ENCODE data around the gene GPATCH4.
"Not testable (repeated sequence)": the region's sequence is repeated elsewhere in the genome, so short reads cannot be mapped to it uniquely, and the experiment has no call there.

Gene GPATCH4

GRCh38 chr1:156594190-156594589 is 7.1 kb downstream of the GPATCH4 start:
- DNase-seq (ENCODE audit: low read depth) = no peak
- Histone ChIP-seq H3K4me3 (ENCODE audit: low read length) (no peak overlapping the region), H3K4me1 (ENCODE audit: control insufficient read depth, insufficient read depth, low read length) (peaks cover 11% of the 10 kb centered on the region), H3K36me3 (ENCODE audit: control insufficient read depth, insufficient read depth, low read length, severe bottlenecking) (peaks cover 50% of the 10 kb centered on the region), H3K9ac (ENCODE audit: low read length) (no peak overlapping the region), H3K27me3 (replicated peaks; ENCODE audit: control insufficient read depth, insufficient read depth, low read length) (no peaks in the 10 kb centered on the region), H3K9me3 (ENCODE audit: control insufficient read depth, low read length) (no peaks in the 10 kb centered on the region)

DNA sequence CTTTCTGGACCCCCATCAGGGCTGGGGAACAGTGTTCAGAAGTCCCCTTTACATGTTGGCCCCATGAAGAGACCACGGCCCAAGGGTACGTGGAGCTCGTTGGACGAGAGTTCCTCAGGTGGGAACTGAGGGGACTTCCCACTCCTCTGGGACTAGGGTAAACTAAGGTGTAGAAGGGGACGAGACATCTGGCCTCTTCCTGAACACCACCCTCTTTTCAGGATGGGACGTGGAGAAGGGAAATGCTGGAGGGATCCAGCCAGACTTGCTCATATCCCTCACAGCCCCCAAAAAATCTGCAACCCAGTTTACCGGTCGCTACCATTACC is 7.7 kb downstream of the GPATCH4 start:
- H3K9ac ChIP-seq (ENCODE audit: low read length) = no peak overlapping the region
- no peaks in the 10 kb centered on the region for H3K9me3 ChIP-seq (ENCODE audit: control insufficient read depth, low read length)
- H3K4me1 ChIP-seq (ENCODE audit: control insufficient read depth, insufficient read depth, low read length) = peaks cover 11% of the 10 kb centered on the region
- no peak for DNase-seq (ENCODE audit: low read depth)
- no peaks in the 10 kb centered on the region for H3K27me3 ChIP-seq (replicated peaks; ENCODE audit: control insufficient read depth, insufficient read depth, low read length)
- no peak overlapping the region for H3K4me3 ChIP-seq (ENCODE audit: low read length)
- peaks cover 48% of the 10 kb centered on the region for H3K36me3 ChIP-seq (ENCODE audit: control insufficient read depth, insufficient read depth, low read length, severe bottlenecking)

DNA sequence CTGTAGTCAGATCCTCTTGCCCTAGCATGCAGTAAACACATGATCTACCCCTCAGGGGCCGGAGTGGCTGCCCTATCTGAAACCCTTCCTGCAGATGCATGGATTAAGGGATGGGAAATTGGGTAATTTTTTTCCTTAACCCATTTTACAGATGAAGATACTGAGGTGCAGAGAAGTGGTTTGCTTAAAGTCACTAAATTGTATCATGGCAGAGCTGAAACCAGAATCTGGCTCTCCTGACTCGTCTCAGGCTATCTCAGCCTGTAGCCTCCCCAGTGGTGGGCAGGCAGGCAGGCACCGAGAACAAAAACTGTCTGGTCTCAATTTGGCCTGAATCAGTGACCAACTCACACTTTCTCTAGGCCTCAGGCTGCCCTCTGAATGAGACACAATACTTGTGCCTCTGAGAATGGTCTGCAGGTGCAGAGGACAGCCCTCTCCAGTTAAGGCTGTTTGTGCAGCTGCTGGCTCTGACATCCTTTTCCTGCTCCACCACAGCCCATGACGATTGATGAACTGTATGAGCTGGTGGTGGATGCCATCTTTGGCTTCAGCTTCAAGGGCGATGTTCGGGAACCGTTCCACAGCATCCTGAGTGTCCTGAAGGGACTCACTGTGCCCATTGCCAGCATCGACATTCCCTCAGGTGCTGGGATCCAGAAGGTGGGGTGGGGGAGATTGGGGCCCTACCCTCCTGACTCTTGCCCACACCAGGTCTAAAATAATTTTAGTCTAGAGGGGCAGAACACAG is 8.2 kb downstream of the GPATCH4 start:
- Histone ChIP-seq H3K9me3 (ENCODE audit: control insufficient read depth, low read length) (no peaks in the 10 kb centered on the region), H3K27me3 (replicated peaks; ENCODE audit: control insufficient read depth, insufficient read depth, low read length) (no peaks in the 10 kb centered on the region), H3K4me3 (ENCODE audit: low read length) (no peak overlapping the region), H3K4me1 (ENCODE audit: control insufficient read depth, insufficient read depth, low read length) (peaks cover 11% of the 10 kb centered on the region), H3K9ac (ENCODE audit: low read length) (no peak overlapping the region), H3K36me3 (ENCODE audit: control insufficient read depth, insufficient read depth, low read length, severe bottlenecking) (peaks cover 43% of the 10 kb centered on the region)
- DNase-seq (ENCODE audit: low read depth) = no peak

DNA sequence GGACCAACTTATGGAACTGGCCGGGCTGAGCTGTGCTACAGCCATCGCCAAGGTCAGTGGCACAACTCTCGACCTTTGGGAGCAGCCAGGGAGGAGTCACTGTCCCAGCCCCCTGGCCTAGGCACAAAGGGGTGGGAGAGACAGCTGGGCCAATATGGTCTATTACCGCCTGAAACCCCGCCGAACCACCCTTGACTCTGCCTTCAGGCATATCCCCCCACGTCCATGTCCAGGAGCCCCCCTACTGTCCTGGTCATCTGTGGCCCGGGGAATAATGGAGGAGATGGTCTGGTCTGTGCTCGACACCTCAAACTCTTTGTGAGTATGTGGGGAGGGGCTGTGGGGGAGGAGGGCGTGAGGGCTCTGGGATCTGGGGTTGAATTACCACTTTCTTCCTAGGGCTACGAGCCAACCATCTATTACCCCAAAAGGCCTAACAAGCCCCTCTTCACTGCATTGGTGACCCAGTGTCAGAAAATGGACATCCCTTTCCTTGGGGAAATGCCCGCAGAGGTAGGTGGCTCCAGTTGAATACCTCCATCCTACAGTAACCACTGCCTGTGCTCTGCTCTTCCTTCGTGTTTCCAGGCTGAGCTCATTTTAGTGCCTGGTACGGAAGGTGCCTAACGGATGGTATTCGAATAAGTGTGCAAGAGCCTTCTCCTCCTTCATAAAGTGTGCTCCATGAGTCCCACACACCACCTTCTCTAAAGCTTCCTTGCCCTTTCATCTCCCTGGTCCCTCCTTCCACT is 8.9 kb downstream of the GPATCH4 start:
- H3K4me3 ChIP-seq (ENCODE audit: low read length) = peak overlapping the region; percentile 86
- peaks cover 11% of the 10 kb centered on the region for H3K4me1 ChIP-seq (ENCODE audit: control insufficient read depth, insufficient read depth, low read length)
- H3K9me3 ChIP-seq (ENCODE audit: control insufficient read depth, low read length) = no peaks in the 10 kb centered on the region
- H3K27me3 ChIP-seq (replicated peaks; ENCODE audit: control insufficient read depth, insufficient read depth, low read length) = no peaks in the 10 kb centered on the region
- H3K36me3 ChIP-seq (ENCODE audit: control insufficient read depth, insufficient read depth, low read length, severe bottlenecking) = peaks cover 35% of the 10 kb centered on the region
- DNase-seq (ENCODE audit: low read depth) = no peak
- H3K9ac ChIP-seq (ENCODE audit: low read length) = peak overlapping the region; percentile 87

- DNase-seq (ENCODE audit: low read depth) = peak; percentile 90
- Histone ChIP-seq H3K9ac (ENCODE audit: low read length) (peak within 1 kb of the TSS; percentile 87), H3K4me1 (ENCODE audit: control insufficient read depth, insufficient read depth, low read length) (peaks cover 11% of the 10 kb centered on the region), H3K4me3 (ENCODE audit: low read length) (peak within 1 kb of the TSS; percentile 86), H3K9me3 (ENCODE audit: control insufficient read depth, low read length) (no peaks in the 10 kb centered on the region), H3K36me3 (ENCODE audit: control insufficient read depth, insufficient read depth, low read length, severe bottlenecking) (peaks cover 28% of the 10 kb centered on the region), H3K27me3 (replicated peaks; ENCODE audit: control insufficient read depth, insufficient read depth, low read length) (no peaks in the 10 kb centered on the region)
Observed at GRCh38 chr1:156591432-156592157, 9.7 kb downstream of the GPATCH4 start, which contains the start of gene NAXE. Gene NAXE, plus strand, starts transcription at chr1:156591776. Its CDS starts 29 bp downstream, at chr1:156591805.

DNA sequence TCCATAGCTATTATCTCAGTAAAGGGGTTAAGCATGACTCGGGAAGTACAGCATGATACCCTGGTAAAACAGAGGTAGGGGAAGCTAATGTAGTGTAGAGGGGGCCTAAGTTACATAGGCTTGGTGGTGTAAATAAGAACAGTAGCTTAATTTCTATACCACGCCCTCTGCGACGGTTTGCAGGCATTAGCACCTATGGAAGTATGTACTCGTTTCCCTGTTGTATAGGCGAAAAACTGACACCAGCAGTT is 10.2 kb downstream of the GPATCH4 start:
- Histone ChIP-seq H3K4me3 (ENCODE audit: low read length) (peak overlapping the region; percentile 86), H3K4me1 (ENCODE audit: control insufficient read depth, insufficient read depth, low read length) (peaks cover 11% of the 10 kb centered on the region), H3K27me3 (replicated peaks; ENCODE audit: control insufficient read depth, insufficient read depth, low read length) (no peaks in the 10 kb centered on the region), H3K9ac (ENCODE audit: low read length) (peak overlapping the region; percentile 87), H3K9me3 (ENCODE audit: control insufficient read depth, low read length) (no peaks in the 10 kb centered on the region), H3K36me3 (ENCODE audit: control insufficient read depth, insufficient read depth, low read length, severe bottlenecking) (peaks cover 23% of the 10 kb centered on the region)
- DNase-seq (ENCODE audit: low read depth) = no peak

GRCh38 chr1:156590326-156591180 is 10.7 kb downstream of the GPATCH4 start:
- Histone ChIP-seq H3K9ac (ENCODE audit: low read length) (peak overlapping the region; percentile 87), H3K9me3 (ENCODE audit: control insufficient read depth, low read length) (no peaks in the 10 kb centered on the region), H3K36me3 (ENCODE audit: control insufficient read depth, insufficient read depth, low read length, severe bottlenecking) (peaks cover 18% of the 10 kb centered on the region), H3K27me3 (replicated peaks; ENCODE audit: control insufficient read depth, insufficient read depth, low read length) (peaks cover 1% of the 10 kb centered on the region), H3K4me3 (ENCODE audit: low read length) (peak overlapping the region; percentile 86), H3K4me1 (ENCODE audit: control insufficient read depth, insufficient read depth, low read length) (peaks cover 11% of the 10 kb centered on the region)
- DNase-seq (ENCODE audit: low read depth) = no peak

DNA sequence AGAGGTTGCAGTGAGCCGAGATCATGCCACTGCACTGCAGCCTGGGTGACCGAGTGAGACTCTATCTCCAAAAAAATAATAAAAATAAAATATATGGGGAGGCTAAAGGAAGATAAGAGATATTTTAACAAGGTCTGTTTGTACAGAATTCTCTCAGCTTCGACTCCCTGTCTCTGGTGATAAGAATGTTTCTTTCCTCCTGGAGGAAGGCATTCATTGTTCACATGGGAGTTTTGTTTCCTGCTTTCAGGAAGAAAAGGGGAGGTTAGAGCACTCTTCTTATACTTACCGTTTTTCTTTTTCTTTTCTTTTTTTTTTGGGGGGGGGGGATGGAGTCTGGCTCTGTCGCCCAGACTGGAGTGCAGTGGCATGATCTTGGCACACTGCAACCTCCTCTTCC is 11.7 kb downstream of the GPATCH4 start:
- peaks cover 10% of the 10 kb centered on the region for H3K27me3 ChIP-seq (replicated peaks; ENCODE audit: control insufficient read depth, insufficient read depth, low read length)
- H3K9me3 ChIP-seq (ENCODE audit: control insufficient read depth, low read length) = no peaks in the 10 kb centered on the region
- peaks cover 8% of the 10 kb centered on the region for H3K36me3 ChIP-seq (ENCODE audit: control insufficient read depth, insufficient read depth, low read length, severe bottlenecking)
- DNase-seq (ENCODE audit: low read depth) = no peak
- H3K9ac ChIP-seq (ENCODE audit: low read length) = no peak overlapping the region
- H3K4me3 ChIP-seq (ENCODE audit: low read length) = no peak overlapping the region
- peaks cover 11% of the 10 kb centered on the region for H3K4me1 ChIP-seq (ENCODE audit: control insufficient read depth, insufficient read depth, low read length)

DNA sequence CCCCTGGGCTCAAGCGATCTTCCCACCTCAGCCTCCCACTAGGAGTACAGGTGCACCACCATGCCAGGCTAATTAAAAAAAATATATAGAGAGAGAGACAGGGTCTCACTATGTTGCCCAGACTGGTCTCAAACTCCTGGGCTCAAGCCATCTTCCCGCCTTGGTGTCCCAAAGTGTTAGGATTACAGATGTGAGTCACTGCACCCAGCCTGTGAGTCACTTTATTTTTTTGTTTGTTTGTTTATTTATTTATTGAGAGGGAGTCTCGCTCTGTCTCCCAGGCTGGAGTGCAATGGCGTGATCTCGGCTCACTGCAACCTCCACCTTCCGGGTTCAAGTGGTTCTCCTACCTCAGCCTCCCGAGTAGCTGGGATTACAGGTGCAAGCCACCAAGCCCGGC is 13.4 kb downstream of the GPATCH4 start:
- DNase-seq (ENCODE audit: low read depth); H3K9me3 ChIP-seq (ENCODE audit: control insufficient read depth, low read length); H3K36me3 ChIP-seq (ENCODE audit: control insufficient read depth, insufficient read depth, low read length, severe bottlenecking); H3K4me3 ChIP-seq (ENCODE audit: low read length); H3K27me3 ChIP-seq (replicated peaks; ENCODE audit: control insufficient read depth, insufficient read depth, low read length); H3K9ac ChIP-seq (ENCODE audit: low read length): not testable (repeated sequence)
- H3K4me1 ChIP-seq (ENCODE audit: control insufficient read depth, insufficient read depth, low read length) = peaks cover 11% of the 10 kb centered on the region

DNA sequence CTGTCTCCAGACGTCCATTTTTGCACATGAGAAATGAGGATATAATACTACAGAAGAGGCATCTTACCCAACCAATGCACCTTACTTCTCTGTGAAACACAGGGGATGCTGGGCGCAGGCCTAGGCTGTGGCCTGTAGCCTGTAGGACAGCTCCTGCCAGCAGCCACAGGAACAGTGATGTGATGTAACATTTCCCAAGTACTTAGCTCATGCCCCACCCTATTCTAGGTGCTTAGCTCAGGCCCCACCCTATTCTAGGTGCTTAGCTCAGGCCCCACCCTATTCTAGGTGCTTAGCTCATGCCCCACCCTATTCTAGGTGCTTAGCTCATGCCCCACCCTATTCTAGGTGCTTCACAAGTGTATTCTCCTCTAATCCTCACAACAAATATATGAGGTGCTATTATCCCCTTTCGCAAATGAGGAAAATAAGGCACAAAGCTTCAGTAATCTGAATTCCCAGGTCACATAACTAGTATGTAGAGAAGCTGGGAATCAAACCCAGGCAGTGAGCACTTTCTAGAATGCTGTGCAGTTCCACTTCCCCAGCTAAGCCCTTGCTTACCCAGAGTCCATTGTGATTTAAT is 14.3 kb downstream of the GPATCH4 start:
- Histone ChIP-seq H3K9ac (ENCODE audit: low read length) (no peak overlapping the region), H3K4me3 (ENCODE audit: low read length) (no peak overlapping the region), H3K36me3 (ENCODE audit: control insufficient read depth, insufficient read depth, low read length, severe bottlenecking) (no peaks in the 10 kb centered on the region), H3K27me3 (replicated peaks; ENCODE audit: control insufficient read depth, insufficient read depth, low read length) (peaks cover 10% of the 10 kb centered on the region), H3K4me1 (ENCODE audit: control insufficient read depth, insufficient read depth, low read length) (peaks cover 6% of the 10 kb centered on the region), H3K9me3 (ENCODE audit: control insufficient read depth, low read length) (no peaks in the 10 kb centered on the region)
- no peak for DNase-seq (ENCODE audit: low read depth)

Measured in adipocyte (in vitro differentiated cells).